Amygdala (tissue), 56 donors: Measurements from ENCODE around the gene OR12D3.
"Not testable (repeated sequence)": the region's sequence is repeated elsewhere in the genome, so short reads cannot be mapped to it uniquely, and the experiment has no call there.

ENCODE experiments used
- DNase-seq, 56 donors: peaks; one replicate each; lab custom pipeline; 2025; lab: John Stamatoyannopoulos, UW

OR12D3 gene

GRCh38 chr6:29375191-29375590 lies at the start of gene OR12D3:
Gene OR12D3, minus strand, starts transcription at chr6:29375291. Its CDS starts 4 bp downstream, at chr6:29375287.
- no peak for DNase-seq

GRCh38 chr6:29424575-29424974 lies 49.5 kb upstream of the OR12D3 start:
- no peak for DNase-seq

DNA sequence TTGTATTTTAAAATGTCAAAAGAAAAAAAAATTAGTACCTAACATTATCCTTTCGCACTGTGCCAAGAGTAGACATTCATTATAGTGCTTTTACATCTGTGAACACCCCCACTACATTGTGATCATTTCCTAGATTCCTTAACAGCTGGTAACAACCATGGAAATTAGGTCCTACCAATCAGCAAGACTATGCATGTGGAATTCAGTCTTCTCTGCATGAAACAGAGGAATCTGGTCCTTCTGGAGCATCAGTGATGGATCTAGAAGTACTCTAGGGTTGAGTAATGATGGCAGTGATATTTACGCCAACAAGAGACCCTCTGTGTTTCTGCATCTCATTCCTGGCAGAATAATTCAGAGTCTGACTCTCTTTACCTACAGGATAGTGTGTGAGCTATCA lies 49.1 kb upstream of the OR12D3 start:
- DNase-seq = no peak

DNA sequence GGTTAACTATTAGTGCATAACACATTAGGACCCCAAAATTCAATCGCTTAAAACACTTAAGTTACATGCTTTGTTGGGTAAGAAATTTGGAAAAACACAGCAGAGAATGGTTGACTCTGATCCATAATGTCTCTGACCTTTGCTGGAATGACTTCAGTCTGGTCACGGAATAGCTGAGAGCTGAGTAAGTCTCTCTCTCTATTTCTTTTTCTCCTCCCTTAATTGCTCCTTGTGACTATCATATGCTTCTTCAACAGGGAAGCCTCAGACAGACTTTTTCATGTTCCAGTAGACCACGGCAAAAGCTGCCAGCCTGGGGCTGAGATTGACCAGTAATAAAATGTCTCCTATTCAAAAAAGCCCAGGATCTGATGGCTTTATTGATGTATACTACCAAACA lies 44.4 kb upstream of the OR12D3 start:
- DNase-seq = no peak

DNA sequence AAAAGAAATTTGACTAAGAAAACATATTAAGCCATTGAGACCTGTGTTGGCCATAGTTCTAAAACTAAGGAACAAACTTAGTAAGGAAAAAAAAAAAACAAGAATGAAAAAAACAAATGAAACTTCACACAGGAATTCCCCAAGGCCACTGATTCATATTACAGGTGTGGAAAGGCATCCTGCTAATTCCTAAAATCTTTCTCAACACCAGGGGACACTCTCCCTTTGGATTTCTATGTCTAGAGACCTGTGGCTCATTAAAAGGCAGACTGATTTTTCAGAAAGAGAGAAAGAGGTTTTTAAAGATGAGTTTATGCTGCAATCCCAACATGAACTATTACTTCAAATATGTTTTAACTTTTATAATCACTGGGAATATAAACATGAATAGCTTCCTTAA lies 39.5 kb upstream of the OR12D3 start, which contains the start of gene OR12D1:
Gene OR12D1, plus strand, starts transcription at position 341 of the 400 bp plus-strand sequence.
- no peak for DNase-seq

DNA sequence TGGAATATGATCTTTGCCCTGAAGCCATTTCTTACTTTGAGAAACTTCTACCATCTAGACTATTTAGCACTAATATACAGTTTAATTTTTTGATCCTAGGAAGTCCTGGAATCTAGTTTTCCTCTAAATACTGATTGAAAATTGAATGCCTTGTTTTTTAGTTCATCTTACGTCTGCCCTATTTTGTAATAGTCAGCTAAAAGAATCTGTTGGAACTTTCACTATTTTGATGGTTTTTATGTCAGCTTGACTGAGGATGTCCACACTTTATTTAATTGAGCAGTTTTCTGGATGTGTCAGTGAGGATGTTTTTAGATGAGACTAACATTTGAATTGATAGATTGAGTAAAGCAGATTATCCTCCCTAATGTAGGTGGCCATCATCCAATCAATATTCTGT lies 28.7 kb upstream of the OR12D3 start:
- DNase-seq = no peak

DNA sequence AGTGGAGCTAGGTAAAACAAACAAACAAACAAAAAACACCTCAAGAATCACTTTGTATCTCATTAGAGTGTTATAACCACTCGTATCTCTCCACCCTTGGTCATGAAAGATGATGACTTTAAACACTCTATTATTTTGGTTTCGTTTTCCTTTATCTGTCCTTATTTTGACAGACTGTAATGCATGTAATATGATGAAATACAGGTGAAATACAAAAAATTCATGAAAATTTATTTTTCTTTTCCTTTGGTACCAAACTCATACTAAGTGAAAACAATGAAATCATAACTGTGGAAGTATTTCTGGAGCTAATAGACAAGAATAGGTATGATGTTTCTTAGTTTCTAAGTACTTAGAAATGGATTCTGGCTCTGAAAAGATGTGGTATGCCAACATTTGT lies 24.4 kb upstream of the OR12D3 start:
- no peak for DNase-seq

- no peak for DNase-seq
These were observed 20.2 kb upstream of the OR12D3 start, which contains the start of gene OR12D2 for GRCh38 chr6:29395331-29395730. Gene OR12D2, plus strand, starts transcription at chr6:29395631. Its CDS starts 1,069 bp downstream, at chr6:29396700.

DNA sequence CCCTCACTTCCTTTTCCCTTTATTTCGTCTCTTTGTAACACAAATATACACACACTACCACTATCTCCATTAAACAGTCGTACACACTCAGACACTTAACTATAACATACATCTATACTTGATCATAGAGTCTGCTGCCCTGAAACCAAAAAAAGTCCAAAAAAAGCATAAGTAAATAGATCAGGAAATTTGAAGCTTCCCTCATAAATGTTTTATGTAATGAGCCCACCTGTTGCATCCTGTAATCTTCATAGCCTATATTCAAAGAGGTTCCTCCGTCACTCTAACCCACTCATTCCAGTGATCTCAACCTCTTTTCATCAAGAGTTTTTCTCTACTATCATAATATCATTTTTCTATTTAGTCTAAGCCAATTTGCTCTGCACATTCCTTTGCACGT lies 13.4 kb upstream of the OR12D3 start:
- no peak for DNase-seq

GRCh38 chr6:29376003-29376402 lies 912 bp upstream of the OR12D3 start:
- no peak for DNase-seq

DNA sequence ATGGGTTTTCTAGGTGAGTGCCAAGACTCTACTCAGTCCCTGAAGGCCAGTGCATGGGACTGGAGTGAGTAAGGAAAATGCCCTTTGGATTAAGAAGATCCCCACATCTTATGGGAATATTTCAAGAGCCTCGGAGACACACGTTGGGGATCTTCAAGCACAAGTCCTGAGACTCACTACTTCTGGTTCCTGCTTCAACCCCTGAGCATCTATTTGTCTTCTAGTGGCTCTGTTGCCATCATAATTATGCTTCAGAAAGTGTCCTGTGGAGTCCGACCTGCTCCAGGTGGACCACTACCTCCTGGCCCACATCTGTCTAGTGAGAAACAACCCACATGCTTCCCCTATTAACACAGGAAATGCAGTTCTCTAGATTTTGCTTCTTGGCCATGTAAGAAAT lies 6.3 kb downstream of the OR12D3 start, which contains the start of gene OR5V1:
Gene OR5V1, minus strand, starts transcription at position 101 of the 400 bp plus-strand sequence. CDS start 12,670 bp downstream, outside the sequence.
- DNase-seq = no peak

- DNase-seq = no peak
These were observed 19.5 kb downstream of the OR12D3 start for GRCh38 chr6:29355603-29356002.

DNA sequence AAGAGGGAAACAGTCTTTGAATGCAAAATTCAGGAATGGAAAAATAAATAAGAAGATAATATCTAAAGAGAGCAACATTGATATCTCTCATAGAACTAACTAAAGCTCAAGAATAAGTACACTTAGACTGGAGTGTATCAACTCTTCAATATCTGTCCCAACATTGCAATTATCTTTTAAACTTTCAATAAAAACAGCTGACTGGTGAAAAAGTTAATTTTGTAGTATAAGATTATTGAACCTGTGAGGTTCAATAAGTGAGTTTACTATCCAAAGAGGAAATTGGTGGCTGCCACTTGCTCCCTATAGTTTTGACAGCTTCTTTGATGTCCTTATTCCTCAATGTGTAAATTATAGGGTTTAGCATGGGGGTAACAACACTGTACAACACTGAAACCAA lies 20.1 kb downstream of the OR12D3 start:
- DNase-seq = no peak

- not testable (repeated sequence) for DNase-seq
These were observed 25.7 kb downstream of the OR12D3 start for GRCh38 chr6:29349348-29349747.

GRCh38 chr6:29345380-29345779 lies 29.7 kb downstream of the OR12D3 start:
- no peak for DNase-seq

DNA sequence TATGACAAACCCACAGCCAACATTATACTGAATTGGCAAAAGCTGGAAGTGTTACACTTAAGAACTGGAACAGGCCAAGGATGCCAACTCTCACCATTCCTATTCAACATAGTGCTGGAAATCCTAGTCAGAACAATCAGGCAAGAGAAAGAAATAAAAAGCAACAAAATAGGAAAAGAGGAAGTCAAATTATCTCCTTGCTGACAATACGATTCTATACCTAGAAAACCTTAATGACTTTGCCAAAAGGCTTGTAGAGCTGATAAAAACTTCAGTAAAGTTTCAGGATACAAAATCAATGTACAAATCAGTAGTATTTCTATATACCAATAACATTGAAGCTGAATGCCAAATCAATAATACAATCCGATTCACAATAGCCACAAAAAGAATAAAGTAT lies 38.8 kb downstream of the OR12D3 start:
- DNase-seq = no peak

GRCh38 chr6:29332676-29333075 lies 42.4 kb downstream of the OR12D3 start:
- DNase-seq = no peak

DNA sequence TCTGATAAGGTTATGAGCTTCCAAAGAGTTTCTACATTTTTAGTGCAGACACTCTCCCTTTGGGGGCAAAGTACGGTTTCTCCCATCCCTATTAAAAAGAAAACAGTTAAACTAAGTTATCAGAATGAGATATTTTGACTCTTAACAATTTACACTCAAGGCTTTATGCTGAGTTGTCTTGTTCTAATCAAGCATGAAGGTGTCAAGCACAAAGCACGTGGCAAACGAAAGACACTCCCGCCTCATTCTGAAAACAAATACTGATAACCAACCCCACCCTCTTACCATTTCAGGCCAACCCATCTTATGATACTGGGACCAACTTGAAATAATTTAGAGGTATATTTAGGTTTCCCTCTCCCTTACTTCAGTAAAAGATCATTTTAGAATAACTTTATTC lies 49.3 kb downstream of the OR12D3 start:
- DNase-seq = no peak
